Fibroblast of the aortic adventitia (primary cell): ENCODE results near the gene SIK2. TPM values are rescaled to one million over a fixed set of nuclear protein-coding genes. Genes with fewer than 3 reads are reported as not detected.
A peak's percentile ranks its signal among the peaks of the same experiment; 100 is the strongest.

ENCODE experiments used
- DNase-seq: peaks from one replicate; pipeline ENCODE4 v3.0.0-alpha.2; 2010; ENCODE audit warnings: low read depth
- H3K4me3 ChIP-seq: 2 replicates; pipeline ENCODE4 v1.5.1; 2011; ENCODE audit warnings: low read depth, mild to moderate bottlenecking, control low read depth, low read length, moderate library complexity
- CTCF ChIP-seq: IDR thresholded peaks from 2 replicates; pipeline ENCODE4 v1.5.1; 2011; ENCODE audit warnings: mild to moderate bottlenecking, low read length, control low read depth, inconsistent platforms; ENCODE audit not compliant: insufficient read depth
- total RNA-seq: library from RNA; depleted of rRNA; stranded (reverse); fragments of >200 nt; gene quantifications from 2 replicates; pipeline ENCODE4 v1.2.3, GENCODE V29; 2012; ENCODE audit warnings: low replicate concordance

SIK2 gene
- total RNA-seq, 1 donor: 16.6 TPM

GRCh38 chr11:111698852-111699559, 96.8 kb downstream of the SIK2 start:
- no peak overlapping the region for H3K4me3 ChIP-seq
- no peak for DNase-seq
- TF ChIP-seq CTCF: no peak

DNA sequence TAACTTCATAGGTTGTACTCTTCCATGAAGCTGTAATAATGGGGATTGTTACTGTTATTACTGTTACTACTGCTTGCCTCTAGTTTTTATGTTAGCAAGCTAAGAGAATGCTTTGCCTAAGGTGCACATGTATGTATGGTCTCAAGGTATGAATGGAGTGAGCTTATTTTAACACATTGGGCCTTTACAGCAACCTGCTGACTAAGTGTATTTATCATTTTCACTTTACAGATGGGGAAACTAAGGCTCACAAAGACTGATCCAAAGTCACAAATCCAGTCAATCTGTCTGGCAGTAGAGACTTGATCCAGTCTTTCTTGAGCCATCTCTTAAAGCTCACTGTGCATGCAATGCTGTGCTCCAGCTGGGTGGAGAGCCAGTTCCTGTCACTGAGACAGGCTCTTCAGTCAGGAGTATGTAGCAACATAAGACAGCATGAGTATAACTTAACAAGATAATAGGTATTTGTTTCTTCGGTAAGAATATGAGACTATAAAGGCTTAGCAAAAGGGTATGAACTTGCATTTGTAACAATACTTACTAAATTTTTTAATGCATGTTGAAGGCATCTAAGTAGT, 97.4 kb downstream of the SIK2 start:
- no peak for DNase-seq
- no peak for TF ChIP-seq CTCF

GRCh38 chr11:111700162-111700561, 97.9 kb downstream of the SIK2 start:
- no peak for TF ChIP-seq CTCF
- no peak for DNase-seq
- no peak overlapping the region for H3K4me3 ChIP-seq

More for the DNA sequence above, 97.4 kb downstream of the SIK2 start:
- H3K4me3 ChIP-seq: no peak overlapping the region

GRCh38 chr11:111702623-111703022, 100.4 kb downstream of the SIK2 start:
- DNase-seq: no peak
- no peak for TF ChIP-seq CTCF
- no peak overlapping the region for H3K4me3 ChIP-seq

- TF ChIP-seq CTCF: no peak
- DNase-seq: no peak
- H3K4me3 ChIP-seq: no peak overlapping the region
Measured at GRCh38 chr11:111703576-111703975, 101.3 kb downstream of the SIK2 start.

GRCh38 chr11:111707039-111707690, 104.9 kb downstream of the SIK2 start:
- DNase-seq: peak; percentile 97
- H3K4me3 ChIP-seq: no peak overlapping the region
- no peak for TF ChIP-seq CTCF
